B cell (primary cell): ENCODE data around the gene ETFA. TPM values are rescaled to one million over a fixed set of nuclear protein-coding genes. Genes with fewer than 3 reads are reported as not detected.

Experiments used
- ATAC-seq: fragments of 200-7000 bp; cut with Tn5 transposase; one replicate; pipeline ENCODE4 v1.10.0; 2021; ENCODE audit warnings: low read depth, mild to moderate bottlenecking, moderate number of reproducible peaks, moderate library complexity
- CTCF ChIA-PET: fragments of 350-600 bp; sonication (Branson Sonifier 250); formaldehyde crosslinking; loops from one replicate; lab custom pipeline; 2021; ENCODE audit warnings: antibody characterized with exemption, inconsistent platforms; lab: Charles Lee
- POLR2A ChIA-PET: fragments of 350-600 bp; sonication (Branson Sonifier 250); formaldehyde crosslinking; loops from one replicate; lab custom pipeline; 2021; ENCODE audit warnings: antibody characterized with exemption; lab: Charles Lee
- DNase-seq: peaks from one replicate; pipeline ENCODE4 v3.0.0; 2013
- H2AFZ ChIP-seq: 2 replicates; pipeline ENCODE4 v1.6.1; 2012; ENCODE audit warnings: mild to moderate bottlenecking, low read depth, low read length; ENCODE audit not compliant: insufficient read depth, poor library complexity, severe bottlenecking
- H3K27ac ChIP-seq, 2 donors: 1 replicate in 1 of 2; 2 replicates in 1 of 2; pipeline ENCODE4 v1.5.1; 2012 to 2013; ENCODE audit warnings: low read length in 2 of 2, mild to moderate bottlenecking in 2 of 2, moderate library complexity in 1 of 2
- H3K27me3 ChIP-seq, 4 experiments: fragments of 200-600 bp in 1 of 4; sonication (generic) in 1 of 4; replicated peaks in 1 of 4; 1 replicate in 2 of 4; 2 replicates in 2 of 4; pipeline versions ENCODE4 v1.6.1 to v1.7.0; 2013 to 2016; ENCODE audit warnings: low read length in 3 of 4, mild to moderate bottlenecking in 2 of 4, mixed read lengths in 1 of 4, moderate library complexity in 1 of 4; ENCODE audit not compliant: insufficient read depth in 4 of 4, control insufficient read depth in 3 of 4; ENCODE audit errors: control extremely low read depth in 1 of 4
- H3K36me3 ChIP-seq, 2 experiments: replicated peaks in 1 of 2; 1 replicate in 1 of 2; 2 replicates in 1 of 2; pipeline versions ENCODE4 v1.6.1 to v1.7.1; 2013; ENCODE audit warnings: low read length in 1 of 2; ENCODE audit not compliant: insufficient read depth in 2 of 2, control insufficient read depth in 1 of 2; ENCODE audit errors: control extremely low read depth in 1 of 2, extremely low read depth in 1 of 2
- H3K4me1 ChIP-seq, 2 donors: fragments of 200-600 bp in 1 of 2; sonication (generic) in 1 of 2; 1 replicate in 1 of 2; 2 replicates in 1 of 2; pipeline versions ENCODE4 v1.5.1 to v1.6.1; 2013 to 2017; ENCODE audit warnings: low read length in 2 of 2; ENCODE audit not compliant: control insufficient read depth in 2 of 2, insufficient read depth in 2 of 2
- H3K4me2 ChIP-seq: replicated peaks from 2 replicates; pipeline ENCODE3; 2012; ENCODE audit warnings: mild to moderate bottlenecking, low read depth, low read length; ENCODE audit not compliant: poor library complexity, severe bottlenecking
- H3K4me3 ChIP-seq, 5 experiments: fragments of 200-600 bp in 1 of 5; sonication (generic) in 1 of 5; 1 replicate in 3 of 5; 2 replicates in 2 of 5; pipeline versions ENCODE4 v1.5.1 to v1.7.0; 2011 to 2016; ENCODE audit warnings: low read length in 4 of 5, mild to moderate bottlenecking in 4 of 5, low read depth in 2 of 5, control low read depth in 1 of 5, moderate library complexity in 1 of 5; ENCODE audit not compliant: insufficient read depth in 1 of 5; ENCODE audit errors: control extremely low read depth in 1 of 5, extremely low read depth in 1 of 5
- H3K79me2 ChIP-seq: fragments of 200-600 bp; sonication (generic); one replicate; pipeline ENCODE4 v1.6.0; 2016; ENCODE audit warnings: low read length; ENCODE audit not compliant: control insufficient read depth, insufficient read depth
- H3K9ac ChIP-seq: fragments of 200-600 bp; sonication (generic); 2 replicates; pipeline ENCODE4 v1.6.1; 2017; ENCODE audit warnings: mild to moderate bottlenecking, low read length, moderate library complexity
- H3K9me3 ChIP-seq, 3 donors: one replicate each; pipeline versions ENCODE4 v1.6.1 to v1.7.1; 2013; ENCODE audit warnings: low read length in 2 of 3; ENCODE audit not compliant: control insufficient read depth in 2 of 3, insufficient read depth in 1 of 3; ENCODE audit errors: control extremely low read depth in 1 of 3
- H4K20me1 ChIP-seq: 2 replicates; pipeline ENCODE4 v1.6.0; 2012; ENCODE audit warnings: mild to moderate bottlenecking, low read length; ENCODE audit not compliant: insufficient read depth, control insufficient read depth, poor library complexity, severe bottlenecking
- H3K27ac Mint-ChIP-seq: one replicate; pipeline ENCODE4 v1.8.0; 2021; ENCODE audit warnings: mixed read lengths
- H3K27me3 Mint-ChIP-seq: one replicate; pipeline ENCODE4 v1.8.0; 2021; ENCODE audit warnings: mixed read lengths
- H3K4me1 Mint-ChIP-seq: one replicate; pipeline ENCODE4 v1.8.0; 2021; ENCODE audit warnings: mixed read lengths
- H3K4me3 Mint-ChIP-seq: one replicate; pipeline ENCODE4 v1.8.0; 2021; ENCODE audit warnings: mixed read lengths
- H3K9me3 Mint-ChIP-seq: one replicate; pipeline ENCODE4 v1.8.0; 2022; ENCODE audit warnings: mixed read lengths; ENCODE audit not compliant: insufficient read depth
- CTCF ChIP-seq: fragments of 200-600 bp; IDR thresholded peaks from one replicate; pipeline ENCODE4 v1.8.0; 2022; ENCODE audit warnings: antibody characterized with exemption, mild to moderate bottlenecking
- EZH2 ChIP-seq: IDR thresholded peaks from 2 replicates; pipeline ENCODE4 v1.6.1; 2012; ENCODE audit warnings: borderline replicate concordance, low read depth, mild to moderate bottlenecking, moderate library complexity, low read length; ENCODE audit not compliant: insufficient read depth, poor library complexity, severe bottlenecking
- WGBS: methylation state at CpG from one replicate; pipeline ENCODE4 v1.1.5; 2013; ENCODE audit warnings: missing lambda C conversion rate; ENCODE audit not compliant: insufficient coverage; 5-methylcytosine and 5-hydroxymethylcytosine counted together
- intact Hi-C: fragments of 100-400 bp; cut with micrococcal nuclease; formaldehyde crosslinking; loops from one replicate; pipeline ENCODE4 v1.10.0; 2022
- polyA plus RNA-seq: library from polyadenylated mRNA; depleted of rRNA; stranded (reverse); fragments of >200 nt; gene quantifications from 2 replicates; pipeline ENCODE4 v1.2.3, GENCODE V29; 2012
- total RNA-seq, 2 donors: library from RNA; stranded (reverse); fragments of 120-200 nt in 1 of 2; gene quantifications; 1 replicate in 1 of 2; 2 replicates in 1 of 2; pipeline versions ENCODE4 v1.2.3 to v1.2.4, GENCODE V29; 2013 to 2022

The ETFA gene
- total and polyA plus RNA-seq, 2 donors (not counting 1 experiment from before 2014, with no cell fraction given) = 34.9 to 68.8 TPM

GRCh38 chr15:76199106-76200082 lies 111.9 kb downstream of the ETFA start:
- TF ChIP-seq EZH2 (no peak), CTCF (no peak)
- intact Hi-C loops = no loop called here
- no peak overlapping the region for H2AFZ ChIP-seq
- H3K9me3 Mint-ChIP-seq = no peaks in the 10 kb centered on the region
- ATAC-seq (no peak), DNase-seq (no peak)
- no peaks in the 10 kb centered on the region for H3K27me3 ChIP-seq
- POLR2A ChIA-PET = no interaction called here
- H3K9ac ChIP-seq = no peak overlapping the region
- H3K4me2 ChIP-seq = no peak overlapping the region
- no peaks in the 10 kb centered on the region for H3K9me3 ChIP-seq
- no peaks in the 10 kb centered on the region for H3K27me3 Mint-ChIP-seq
- WGBS = 93% methylated on average over 17 of the region's 19 CpGs
- H4K20me1 ChIP-seq = no peaks in the 10 kb centered on the region
- no peak overlapping the region for H3K27ac ChIP-seq
- no peak overlapping the region for H3K27ac Mint-ChIP-seq
- no peak overlapping the region for H3K4me3 Mint-ChIP-seq
- H3K4me1 Mint-ChIP-seq = peaks cover 20% of the 10 kb centered on the region
- peaks cover 0 to 17% of the 10 kb centered on the region in 2 donors for H3K4me1 ChIP-seq
- H3K36me3 ChIP-seq = no peaks in the 10 kb centered on the region
- no peak overlapping the region for H3K4me3 ChIP-seq
- no peaks in the 10 kb centered on the region for H3K79me2 ChIP-seq
- CTCF ChIA-PET = interaction anchor here (1.4 kb wide), 1 partner anchor 9 kb away, joined by 5 read pairs; no protein-coding TSS in a partner anchor
